Thyroid gland (tissue), 4 donors: ENCODE results near the gene PHACTR4. TPM values are rescaled to one million over a fixed set of nuclear protein-coding genes. Genes with fewer than 3 reads are reported as not detected.
"Not testable (repeated sequence)": the region's sequence is repeated elsewhere in the genome, so short reads cannot be mapped to it uniquely, and the experiment has no call there.

Experiments
- DNase-seq, 2 donors: peaks; one replicate each; pipeline ENCODE4 v3.0.0-alpha.2; 2019
- H3K27ac ChIP-seq, 3 donors: fragments of 200-600 bp; sonication (generic); 1 replicate in 2 of 3; 2 replicates in 1 of 3; pipeline ENCODE4 v1.5.1; 2016 to 2019; ENCODE audit warnings: mild to moderate bottlenecking in 1 of 3, moderate library complexity in 1 of 3
- H3K27me3 ChIP-seq: fragments of 200-600 bp; sonication (generic); one replicate; pipeline ENCODE4 v1.5.1; 2019
- H3K36me3 ChIP-seq, 2 donors: fragments of 200-600 bp; sonication (generic); one replicate each; pipeline ENCODE4 v1.5.1; 2016 to 2019
- H3K4me1 ChIP-seq, 2 donors: fragments of 200-600 bp; sonication (generic); one replicate each; pipeline ENCODE4 v1.5.1; 2017 to 2019
- H3K4me3 ChIP-seq, 3 donors: fragments of 200-600 bp; sonication (generic); replicated peaks in 1 of 3; 1 replicate in 2 of 3; 2 replicates in 1 of 3; pipeline ENCODE4 v1.5.1; 2016; ENCODE audit warnings: mild to moderate bottlenecking in 1 of 3
- H3K9me3 ChIP-seq: fragments of 200-600 bp; sonication (generic); one replicate; pipeline ENCODE4 v1.5.1; 2017
- CTCF ChIP-seq, 6 experiments: fragments of 200-600 bp in 3 of 6; fragments of 450-650 bp in 3 of 6; sonication (generic) in 3 of 6; IDR thresholded peaks; one replicate each; pipeline ENCODE4 v1.5.1; 2016 to 2019; ENCODE audit warnings: antibody characterized with exemption in 6 of 6, mild to moderate bottlenecking in 2 of 6, inconsistent platforms in 1 of 6, moderate library complexity in 1 of 6
- POLR2A ChIP-seq, 2 donors: fragments of 450-650 bp; IDR thresholded peaks; one replicate each; pipeline ENCODE4 v1.6.1; 2017; ENCODE audit warnings: antibody characterized with exemption in 2 of 2, mild to moderate bottlenecking in 2 of 2, moderate library complexity in 1 of 2
- WGBS, 2 donors: methylation state at CpG; one replicate each; pipeline ENCODE4 v1.1.5; 2017; 5-methylcytosine and 5-hydroxymethylcytosine counted together
- intact Hi-C: fragments of 100-400 bp; cut with DNase I; formaldehyde crosslinking; loops from one replicate; pipeline ENCODE4 v1.15.1; 2023
- total RNA-seq, 4 donors: library from RNA; depleted of rRNA; stranded (reverse); fragments of >200 nt; gene quantifications; one replicate each; pipeline ENCODE4 v1.2.3, GENCODE V29; 2016

PHACTR4 gene
- total RNA-seq, 4 donors from 2014 or later = 25.9 to 31.2 (median 27.8) TPM

- H3K27me3 ChIP-seq = no peaks in the 10 kb centered on the region
- no peaks in the 10 kb centered on the region for H3K9me3 ChIP-seq
- TF ChIP-seq POLR2A (IDR thresholded peaks at IDR 0.05) = no peak
- TF ChIP-seq CTCF (IDR thresholded peaks at IDR 0.05) = no peak
- no peaks in the 10 kb centered on the region for H3K4me1 ChIP-seq
- no peak overlapping the region for H3K4me3 ChIP-seq
- H3K36me3 ChIP-seq = peaks cover 0 to 4% of the 10 kb centered on the region in 2 donors
- no peak for DNase-seq
- intact Hi-C loops = no loop called here
- H3K27ac ChIP-seq = no peak overlapping the region
- WGBS, 2 donors = 82 to 85% methylated on average over 4 of the region's 4 CpGs
These were observed 29.1 kb upstream of the PHACTR4 start for GRCh38 chr1:28340221-28340974.

GRCh38 chr1:28341591-28341990 is 27.9 kb upstream of the PHACTR4 start:
- no peaks in the 10 kb centered on the region for H3K27me3 ChIP-seq
- 93 to 97% methylated on average over 2 of the region's 2 CpGs for WGBS, 2 donors
- no peaks in the 10 kb centered on the region for H3K36me3 ChIP-seq
- no peak for TF ChIP-seq POLR2A (IDR thresholded peaks at IDR 0.05)
- no peak overlapping the region for H3K4me3 ChIP-seq
- H3K27ac ChIP-seq = no peak overlapping the region
- no peak for DNase-seq
- H3K4me1 ChIP-seq = no peaks in the 10 kb centered on the region
- intact Hi-C loops = no loop called here
- H3K9me3 ChIP-seq = no peaks in the 10 kb centered on the region

- DNase-seq = no peak
- Histone ChIP-seq H3K36me3 (no peaks in the 10 kb centered on the region), H3K4me1 (no peaks in the 10 kb centered on the region), H3K27ac (no peak overlapping the region), H3K27me3 (no peaks in the 10 kb centered on the region), H3K4me3 (no peak overlapping the region), H3K9me3 (no peaks in the 10 kb centered on the region)
- TF ChIP-seq POLR2A (IDR thresholded peaks at IDR 0.05) (no peak), CTCF (IDR thresholded peaks at IDR 0.05) (no peak)
- intact Hi-C loops = no loop called here
- 99 to 100% methylated on average over 2 of the region's 2 CpGs for WGBS, 2 donors
These were observed 26.1 kb upstream of the PHACTR4 start for GRCh38 chr1:28343405-28343804.

GRCh38 chr1:28353248-28353810 is 16.2 kb upstream of the PHACTR4 start:
- not testable (repeated sequence) for H3K36me3 ChIP-seq, H3K27me3 ChIP-seq, H3K27ac ChIP-seq, H3K4me1 ChIP-seq, H3K9me3 ChIP-seq, H3K4me3 ChIP-seq, DNase-seq
- WGBS, 2 donors = 88% methylated on average over 7 to 8 of the region's 8 CpGs
- intact Hi-C loops = loop anchor here (10.0 kb wide), 1 partner anchor 521 kb away; no protein-coding TSS in a partner anchor

- WGBS, 2 donors = 56 to 64% methylated on average over 3 of the region's 3 CpGs
- TF ChIP-seq POLR2A (IDR thresholded peaks at IDR 0.05) = no peak
- TF ChIP-seq CTCF (IDR thresholded peaks at IDR 0.05) = no peak
- intact Hi-C loops = loop anchor here (10.0 kb wide), 1 partner anchor 521 kb away; no protein-coding TSS in a partner anchor
- DNase-seq = no peak
- no peaks in the 10 kb centered on the region for H3K36me3 ChIP-seq
- no peaks in the 10 kb centered on the region for H3K9me3 ChIP-seq
- no peaks in the 10 kb centered on the region for H3K4me1 ChIP-seq
- no peaks in the 10 kb centered on the region for H3K27me3 ChIP-seq
- H3K4me3 ChIP-seq = no peak overlapping the region
- H3K27ac ChIP-seq = no peak overlapping the region
These were observed 15.4 kb upstream of the PHACTR4 start for GRCh38 chr1:28354121-28354520.

- intact Hi-C loops = loop anchor here (5.0 to 10.0 kb wide), 2 partner anchors 244 to 516 kb away; no protein-coding TSS in a partner anchor
- 74 to 78% methylated on average over 3 of the region's 3 CpGs for WGBS, 2 donors
- DNase-seq = no peak
- H3K9me3 ChIP-seq = no peaks in the 10 kb centered on the region
- no peaks in the 10 kb centered on the region for H3K36me3 ChIP-seq
- H3K27me3 ChIP-seq = no peaks in the 10 kb centered on the region
- H3K4me3 ChIP-seq = no peak overlapping the region
- no peak overlapping the region for H3K27ac ChIP-seq
- TF ChIP-seq CTCF (IDR thresholded peaks at IDR 0.05) (no peak), POLR2A (IDR thresholded peaks at IDR 0.05) (no peak)
- no peaks in the 10 kb centered on the region for H3K4me1 ChIP-seq
These were observed 10.8 kb upstream of the PHACTR4 start for GRCh38 chr1:28358716-28359115.
